Colonic mucosa (tissue), 4 donors: ENCODE results near the gene CGB7. TPM values are rescaled to one million over a fixed set of nuclear protein-coding genes. Genes with fewer than 3 reads are reported as not detected.

Experiments
- DNase-seq: peaks from one replicate; pipeline ENCODE4 v3.0.0-alpha.2; 2020
- H3K27ac ChIP-seq: fragments of 200-600 bp; one replicate; pipeline ENCODE4 v1.8.0; 2021
- H3K27me3 ChIP-seq: fragments of 200-600 bp; one replicate; pipeline ENCODE4 v1.8.0; 2021
- H3K36me3 ChIP-seq: fragments of 200-600 bp; one replicate; pipeline ENCODE4 v1.8.0; 2021
- H3K4me1 ChIP-seq: fragments of 200-600 bp; one replicate; pipeline ENCODE4 v1.8.0; 2021; ENCODE audit warnings: mild to moderate bottlenecking
- H3K4me3 ChIP-seq: fragments of 200-600 bp; one replicate; pipeline ENCODE4 v1.8.0; 2021
- H3K9ac ChIP-seq, 2 donors: one replicate each; pipeline ENCODE4 v1.7.0; 2013; ENCODE audit warnings: control low read depth in 2 of 2, low read depth in 2 of 2, low read length in 2 of 2
- H3K9me3 ChIP-seq: fragments of 200-600 bp; one replicate; pipeline ENCODE4 v1.8.0; 2021
- intact Hi-C: fragments of 100-400 bp; cut with DNase I; formaldehyde crosslinking; loops from one replicate; pipeline ENCODE4 v1.14.1; 2022
- total RNA-seq, 2 donors: library from RNA; stranded (reverse); fragmentation: NEBNext Ultra II Directional in 1 of 2; extraction: Animal tissue kit (Norgen Biotek cat#: 25700) in 1 of 2; gene quantifications; one replicate each; pipeline ENCODE4 v1.2.1, GENCODE V29; 2021
- TF ChIP-seq, protein P1 (sequence below): fragments of 200-600 bp; IDR thresholded peaks from one replicate; pipeline ENCODE4 v1.8.0; 2022; ENCODE audit warnings: antibody characterized with exemption, mild to moderate bottlenecking
- donor health status: healthy.
- donor health status: DM: no; HTN: no; CAD: no.
- donor health status: DM: no; HTN: no; CAD: no.

The CGB7 gene
- total RNA-seq, 2 donors from 2014 or later: not detected

DNA sequence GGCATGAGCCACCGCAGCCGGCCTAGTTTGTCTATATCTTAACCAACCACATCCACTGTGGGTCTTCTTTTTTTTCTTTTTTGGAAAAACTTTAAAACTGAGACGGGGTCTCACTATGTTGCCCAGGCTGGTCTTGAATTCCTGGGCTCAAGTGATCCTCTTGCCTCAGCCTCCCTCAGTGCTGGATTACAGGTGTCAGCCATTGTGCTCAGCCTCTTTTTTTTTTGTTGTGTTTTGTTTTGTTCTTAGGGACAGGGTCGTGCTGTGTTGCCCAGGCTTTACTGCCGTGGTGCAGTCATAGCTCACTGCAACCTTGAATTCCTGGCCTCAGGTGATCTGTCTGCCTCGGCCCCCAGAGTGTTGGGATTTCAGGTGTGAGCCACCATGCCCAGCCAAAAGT, 35.1 kb upstream of the CGB7 start:
- H3K9ac ChIP-seq: no peak overlapping the region
- TF ChIP-seq, protein P1, sequence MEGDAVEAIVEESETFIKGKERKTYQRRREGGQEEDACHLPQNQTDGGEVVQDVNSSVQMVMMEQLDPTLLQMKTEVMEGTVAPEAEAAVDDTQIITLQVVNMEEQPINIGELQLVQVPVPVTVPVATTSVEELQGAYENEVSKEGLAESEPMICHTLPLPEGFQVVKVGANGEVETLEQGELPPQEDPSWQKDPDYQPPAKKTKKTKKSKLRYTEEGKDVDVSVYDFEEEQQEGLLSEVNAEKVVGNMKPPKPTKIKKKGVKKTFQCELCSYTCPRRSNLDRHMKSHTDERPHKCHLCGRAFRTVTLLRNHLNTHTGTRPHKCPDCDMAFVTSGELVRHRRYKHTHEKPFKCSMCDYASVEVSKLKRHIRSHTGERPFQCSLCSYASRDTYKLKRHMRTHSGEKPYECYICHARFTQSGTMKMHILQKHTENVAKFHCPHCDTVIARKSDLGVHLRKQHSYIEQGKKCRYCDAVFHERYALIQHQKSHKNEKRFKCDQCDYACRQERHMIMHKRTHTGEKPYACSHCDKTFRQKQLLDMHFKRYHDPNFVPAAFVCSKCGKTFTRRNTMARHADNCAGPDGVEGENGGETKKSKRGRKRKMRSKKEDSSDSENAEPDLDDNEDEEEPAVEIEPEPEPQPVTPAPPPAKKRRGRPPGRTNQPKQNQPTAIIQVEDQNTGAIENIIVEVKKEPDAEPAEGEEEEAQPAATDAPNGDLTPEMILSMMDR: no peak
- no peaks in the 10 kb centered on the region for H3K27me3 ChIP-seq
- intact Hi-C loops: no loop called here
- H3K4me3 ChIP-seq: no peak overlapping the region
- DNase-seq: no peak
- H3K36me3 ChIP-seq: peaks cover 16% of the 10 kb centered on the region
- H3K27ac ChIP-seq: no peak overlapping the region
- no peaks in the 10 kb centered on the region for H3K9me3 ChIP-seq
- H3K4me1 ChIP-seq: no peaks in the 10 kb centered on the region

DNA sequence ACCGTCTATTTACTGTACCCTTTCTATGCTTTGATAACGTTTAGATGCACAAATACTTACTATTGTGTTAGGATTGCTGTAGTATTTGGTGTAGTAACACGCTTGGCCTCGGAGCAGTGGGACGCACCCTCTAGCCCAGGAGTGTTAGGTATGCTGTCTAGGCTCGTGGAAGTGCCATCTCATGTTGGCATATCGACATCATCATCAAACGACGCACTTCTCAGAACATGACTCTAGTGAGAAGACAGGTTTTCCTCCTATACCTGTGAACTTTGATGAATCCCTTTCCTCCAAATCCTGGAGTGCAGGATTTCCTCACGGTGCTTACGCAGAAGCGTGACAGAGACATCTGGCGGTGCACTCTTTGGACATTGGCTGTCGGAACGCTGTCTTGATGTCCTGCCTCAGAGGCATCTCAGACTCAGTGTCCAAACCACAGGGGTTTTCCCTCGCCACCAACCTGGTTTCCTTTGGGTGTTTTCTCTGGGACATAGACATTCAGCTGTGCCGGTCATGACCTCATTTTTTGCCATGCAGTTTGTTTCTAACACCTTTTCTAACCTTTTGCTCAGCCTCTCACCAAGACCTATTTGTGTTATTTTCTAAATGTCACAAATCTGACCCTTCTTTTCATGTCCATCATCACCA, 34.0 kb upstream of the CGB7 start:
- Histone ChIP-seq H3K9ac (no peak overlapping the region), H3K36me3 (peaks cover 16% of the 10 kb centered on the region), H3K27ac (no peak overlapping the region), H3K9me3 (no peaks in the 10 kb centered on the region), H3K4me1 (peaks cover 6% of the 10 kb centered on the region), H3K4me3 (no peak overlapping the region), H3K27me3 (no peaks in the 10 kb centered on the region)
- DNase-seq: no peak
- TF ChIP-seq, protein P1: no peak
- intact Hi-C loops: no loop called here

DNA sequence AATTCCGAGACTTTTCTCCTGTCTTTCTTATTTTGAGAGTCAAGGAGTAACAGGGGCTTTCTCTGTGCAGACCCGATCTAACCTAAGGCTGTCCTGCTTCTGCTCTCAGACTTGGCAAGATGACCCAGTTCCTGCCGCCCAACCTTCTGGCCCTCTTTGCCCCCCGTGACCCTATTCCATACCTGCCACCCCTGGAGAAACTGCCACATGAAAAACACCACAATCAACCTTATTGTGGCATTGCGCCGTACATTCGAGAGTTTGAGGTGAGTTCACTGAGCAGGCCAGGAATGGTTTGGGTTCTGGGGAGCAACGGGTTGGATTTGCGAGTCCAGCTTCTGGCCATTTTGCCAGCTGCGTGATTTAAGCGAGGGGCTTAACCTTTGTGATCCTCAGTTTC, 28.7 kb upstream of the CGB7 start:
- Histone ChIP-seq H3K4me3 (peak overlapping the region; percentile 95), H3K9me3 (no peaks in the 10 kb centered on the region), H3K36me3 (peaks cover 16% of the 10 kb centered on the region), H3K4me1 (peaks cover 8% of the 10 kb centered on the region), H3K27ac (no peak overlapping the region), H3K9ac (peak overlapping the region; percentile 95 to 99), H3K27me3 (no peaks in the 10 kb centered on the region)
- intact Hi-C loops: no loop called here
- TF ChIP-seq, protein P1: no peak
- DNase-seq: no peak

DNA sequence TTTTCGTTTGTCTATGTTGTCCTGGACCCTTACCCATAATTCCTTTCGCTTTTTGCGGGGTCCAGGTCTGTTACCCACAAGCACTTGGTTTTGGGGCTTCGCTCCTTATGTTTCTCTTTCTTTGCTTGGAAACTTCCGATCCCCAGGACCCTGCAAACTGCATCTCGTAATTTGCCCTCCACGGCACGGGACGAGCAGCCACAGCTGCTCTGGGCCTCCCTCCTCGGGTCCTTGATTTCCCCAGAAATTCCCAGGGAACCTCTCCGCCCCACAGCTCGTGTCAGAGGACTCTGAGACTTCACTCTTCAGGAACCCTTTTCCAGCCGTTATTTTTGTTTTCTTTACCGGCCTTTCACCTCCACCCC, 28.3 kb upstream of the CGB7 start:
- peak overlapping the region; percentile 95 for H3K4me3 ChIP-seq
- TF ChIP-seq, protein P1: no peak
- H3K9me3 ChIP-seq: no peaks in the 10 kb centered on the region
- intact Hi-C loops: no loop called here
- H3K27me3 ChIP-seq: no peaks in the 10 kb centered on the region
- peak overlapping the region; percentile 95 to 99 for H3K9ac ChIP-seq
- no peak for DNase-seq
- peak overlapping the region; percentile 90 for H3K27ac ChIP-seq
- H3K4me1 ChIP-seq: peaks cover 8% of the 10 kb centered on the region
- H3K36me3 ChIP-seq: peaks cover 14% of the 10 kb centered on the region

DNA sequence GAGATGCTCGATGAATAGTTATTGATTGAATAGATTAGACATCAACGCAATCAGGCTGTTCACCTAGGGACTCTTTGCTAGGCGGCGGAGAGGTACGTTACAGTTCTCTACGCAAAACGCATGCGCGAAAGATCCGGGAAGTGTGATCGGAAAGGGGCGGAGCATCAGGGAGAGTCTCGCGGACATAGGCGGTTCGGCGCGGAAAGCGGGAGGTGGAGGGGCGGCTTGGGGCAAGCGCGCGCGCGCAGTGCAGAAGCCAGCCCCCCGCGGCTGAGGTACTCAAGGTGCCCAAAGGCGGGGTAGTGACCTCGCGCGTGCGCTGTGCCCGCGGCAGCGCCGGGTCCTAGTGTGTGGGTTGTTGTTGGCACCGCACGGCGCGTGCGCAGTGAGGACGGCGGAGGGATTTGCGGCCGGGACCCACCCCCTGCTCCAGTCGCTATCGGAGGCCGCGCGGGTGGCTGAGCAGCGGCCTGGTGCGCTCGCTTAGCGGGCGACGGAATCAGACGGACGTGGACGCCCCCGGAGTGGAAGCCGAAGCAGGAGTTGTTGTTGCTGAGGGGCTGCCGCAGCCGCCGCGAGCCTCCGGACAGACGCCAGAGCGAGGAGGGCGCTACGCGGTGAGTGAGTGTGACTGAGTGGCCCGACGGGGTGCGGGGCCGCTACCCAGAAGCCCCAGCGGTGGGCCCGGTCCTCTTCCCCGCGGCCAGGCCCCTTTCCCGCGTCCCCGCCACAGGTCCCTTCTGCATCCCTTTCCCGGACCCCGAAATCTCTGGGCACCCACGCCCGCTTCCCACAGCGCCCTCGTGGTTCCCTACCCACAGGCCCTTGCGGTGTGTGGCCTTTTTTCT, 27.7 kb upstream of the CGB7 start, which contains the start of gene SNRNP70:
Gene SNRNP70, plus strand, starts transcription at position 432 of the 848 bp plus-strand sequence. CDS start 964 bp downstream, outside the sequence.
- Histone ChIP-seq H3K27me3 (no peaks in the 10 kb centered on the region), H3K4me1 (peaks cover 8% of the 10 kb centered on the region), H3K27ac (peak within 1 kb of the TSS; percentile 90), H3K36me3 (peaks cover 8% of the 10 kb centered on the region), H3K4me3 (peak within 1 kb of the TSS; percentile 95), H3K9ac (peak within 1 kb of the TSS; percentile 95 to 99), H3K9me3 (no peaks in the 10 kb centered on the region)
- TF ChIP-seq, protein P1: no peak
- peak; percentile 98 for DNase-seq
- intact Hi-C loops: no loop called here
